Breast epithelium (tissue), 4 donors: ENCODE results near the gene UBL4B. TPM values are rescaled to one million over a fixed set of nuclear protein-coding genes. Genes with fewer than 3 reads are reported as not detected.
A peak's percentile ranks its signal among the peaks of the same experiment; 100 is the strongest.

ENCODE experiments used
- DNase-seq, 2 donors: peaks; one replicate each; pipeline ENCODE4 v3.0.0-alpha.2; 2019; ENCODE audit warnings: low spot score in 2 of 2
- H3K27ac ChIP-seq, 2 donors: fragments of 200-600 bp; sonication (generic) in 1 of 2; one replicate each; pipeline ENCODE4 v1.5.1; 2016 to 2019; ENCODE audit warnings: mild to moderate bottlenecking in 1 of 2
- H3K27me3 ChIP-seq, 2 donors: fragments of 200-600 bp; sonication (generic) in 1 of 2; one replicate each; pipeline versions ENCODE4 v1.5.1 to v1.6.0; 2017 to 2019; ENCODE audit warnings: control low read depth in 1 of 2, mild to moderate bottlenecking in 1 of 2
- H3K36me3 ChIP-seq: fragments of 200-600 bp; one replicate; pipeline ENCODE4 v1.5.1; 2019
- H3K4me1 ChIP-seq, 2 donors: fragments of 200-600 bp; sonication (generic); one replicate each; pipeline ENCODE4 v1.5.1; 2016 to 2019; ENCODE audit warnings: control low read depth in 1 of 2
- H3K4me3 ChIP-seq, 3 donors: fragments of 200-600 bp; sonication (generic); 1 replicate in 2 of 3; 2 replicates in 1 of 3; pipeline ENCODE4 v1.5.1; 2016 to 2019; ENCODE audit warnings: mild to moderate bottlenecking in 3 of 3, moderate library complexity in 2 of 3
- H3K9me3 ChIP-seq, 2 donors: fragments of 200-600 bp; sonication (generic) in 1 of 2; one replicate each; pipeline ENCODE4 v1.5.1; 2016 to 2019; ENCODE audit warnings: control low read depth in 1 of 2
- CTCF ChIP-seq, 3 donors: fragments of 450-650 bp; IDR thresholded peaks; one replicate each; pipeline ENCODE4 v1.5.1; 2016 to 2017; ENCODE audit warnings: antibody characterized with exemption in 3 of 3, mild to moderate bottlenecking in 3 of 3, moderate library complexity in 3 of 3
- POLR2A ChIP-seq: fragments of 450-650 bp; IDR thresholded peaks from one replicate; pipeline ENCODE4 v1.6.1; 2016; ENCODE audit warnings: antibody characterized with exemption, mild to moderate bottlenecking, moderate library complexity
- POLR2AphosphoS5 ChIP-seq, 3 donors: sonication (generic); formaldehyde crosslinking; IDR thresholded peaks; one replicate each; pipeline ENCODE4 v1.6.1; 2017; ENCODE audit warnings: antibody characterized with exemption in 3 of 3
- intact Hi-C: fragments of 100-400 bp; cut with DNase I; formaldehyde crosslinking; loops from one replicate; pipeline ENCODE4 v1.15.1; 2023; ENCODE audit warnings: low total_unique reads
- total RNA-seq, 3 donors: library from RNA; depleted of rRNA; stranded (reverse); fragments of >200 nt; gene quantifications; one replicate each; pipeline ENCODE4 v1.1.0, GENCODE V29; 2016

Gene UBL4B
- total RNA-seq, 3 donors from 2014 or later: 0.29 to 1.6 (median 0.96) TPM

DNA sequence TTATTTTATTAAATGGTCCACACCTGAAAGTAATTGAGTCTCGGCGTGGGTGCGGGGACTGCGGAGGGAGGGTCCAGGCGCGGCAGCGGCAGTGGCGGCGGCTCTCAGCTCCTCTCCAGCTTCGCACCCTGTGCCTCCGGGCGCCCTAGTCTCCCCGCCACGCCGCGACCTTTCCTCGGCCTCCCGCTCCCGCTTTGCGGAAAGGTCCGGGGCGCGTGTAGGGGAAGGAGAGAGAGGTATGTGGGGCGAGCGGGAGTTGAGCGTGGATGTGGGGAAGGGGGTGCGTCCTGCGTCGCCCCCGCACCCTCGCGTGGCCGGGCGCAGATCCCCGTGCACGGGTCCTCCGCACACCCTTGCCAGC, 28.4 kb upstream of the UBL4B start:
- no peak for DNase-seq
- TF ChIP-seq POLR2A (no peak), POLR2AphosphoS5 (IDR thresholded peaks at IDR 0.05) (peak in 1 of 3 donors; percentile 14)
- intact Hi-C loops: no loop called here
- peaks cover 0 to 4% of the 10 kb centered on the region in 2 donors for H3K4me1 ChIP-seq
- H3K36me3 ChIP-seq: no peaks in the 10 kb centered on the region
- peaks cover 0 to 17% of the 10 kb centered on the region in 2 donors for H3K27me3 ChIP-seq
- H3K27ac ChIP-seq: peak overlapping the region; percentile 70 to 92
- peak overlapping the region; percentile 60 to 83 (median 66) for H3K4me3 ChIP-seq
- H3K9me3 ChIP-seq: no peaks in the 10 kb centered on the region

- Histone ChIP-seq H3K4me1 (peaks cover 0 to 4% of the 10 kb centered on the region in 2 donors), H3K36me3 (no peaks in the 10 kb centered on the region), H3K27ac (peak overlapping the region; percentile 70 to 92), H3K9me3 (no peaks in the 10 kb centered on the region), H3K27me3 (peaks cover 0 to 17% of the 10 kb centered on the region in 2 donors), H3K4me3 (peak overlapping the region; percentile 60 to 83 (median 66))
- TF ChIP-seq POLR2AphosphoS5 (IDR thresholded peaks at IDR 0.05) (peak in 1 of 3 donors; percentile 43), CTCF (IDR thresholded peaks at IDR 0.05) (no peak)
- intact Hi-C loops: no loop called here
- DNase-seq: no peak
These were observed 27.8 kb upstream of the UBL4B start for GRCh38 chr1:110084227-110085078.

GRCh38 chr1:110085671-110086070, 26.6 kb upstream of the UBL4B start:
- no peaks in the 10 kb centered on the region for H3K9me3 ChIP-seq
- no peak overlapping the region for H3K27ac ChIP-seq
- H3K36me3 ChIP-seq: no peaks in the 10 kb centered on the region
- no peak for DNase-seq
- intact Hi-C loops: no loop called here
- peaks cover 0 to 4% of the 10 kb centered on the region in 2 donors for H3K4me1 ChIP-seq
- no peak overlapping the region for H3K4me3 ChIP-seq
- TF ChIP-seq CTCF (IDR thresholded peaks at IDR 0.05) (no peak), POLR2AphosphoS5 (IDR thresholded peaks at IDR 0.05) (no peak), POLR2A (no peak)
- peaks cover 0 to 17% of the 10 kb centered on the region in 2 donors for H3K27me3 ChIP-seq

- no peak for DNase-seq
- TF ChIP-seq CTCF (IDR thresholded peaks at IDR 0.05): no peak
- TF ChIP-seq POLR2AphosphoS5 (IDR thresholded peaks at IDR 0.05): no peak
- TF ChIP-seq POLR2A: no peak
- Histone ChIP-seq H3K27me3 (peaks cover 0 to 17% of the 10 kb centered on the region in 2 donors), H3K9me3 (no peaks in the 10 kb centered on the region), H3K36me3 (no peaks in the 10 kb centered on the region), H3K4me1 (peaks cover 0 to 4% of the 10 kb centered on the region in 2 donors), H3K27ac (no peak overlapping the region), H3K4me3 (no peak overlapping the region)
- intact Hi-C loops: no loop called here
These were observed 25.3 kb upstream of the UBL4B start for GRCh38 chr1:110086961-110087360.

- peaks cover 0 to 4% of the 10 kb centered on the region in 2 donors for H3K4me1 ChIP-seq
- no peaks in the 10 kb centered on the region for H3K36me3 ChIP-seq
- peaks cover 0 to 12% of the 10 kb centered on the region in 2 donors for H3K27me3 ChIP-seq
- H3K9me3 ChIP-seq: no peaks in the 10 kb centered on the region
- no peak for DNase-seq
- intact Hi-C loops: no loop called here
- H3K27ac ChIP-seq: no peak overlapping the region
- H3K4me3 ChIP-seq: no peak overlapping the region
- TF ChIP-seq CTCF (IDR thresholded peaks at IDR 0.05) (peak; percentile 43 to 74 (median 71)), POLR2AphosphoS5 (IDR thresholded peaks at IDR 0.05) (no peak)
These were observed 24.2 kb upstream of the UBL4B start for GRCh38 chr1:110087812-110088738.
